ENCODE data around the gene B4GALT3.

The B4GALT3 gene

DNA sequence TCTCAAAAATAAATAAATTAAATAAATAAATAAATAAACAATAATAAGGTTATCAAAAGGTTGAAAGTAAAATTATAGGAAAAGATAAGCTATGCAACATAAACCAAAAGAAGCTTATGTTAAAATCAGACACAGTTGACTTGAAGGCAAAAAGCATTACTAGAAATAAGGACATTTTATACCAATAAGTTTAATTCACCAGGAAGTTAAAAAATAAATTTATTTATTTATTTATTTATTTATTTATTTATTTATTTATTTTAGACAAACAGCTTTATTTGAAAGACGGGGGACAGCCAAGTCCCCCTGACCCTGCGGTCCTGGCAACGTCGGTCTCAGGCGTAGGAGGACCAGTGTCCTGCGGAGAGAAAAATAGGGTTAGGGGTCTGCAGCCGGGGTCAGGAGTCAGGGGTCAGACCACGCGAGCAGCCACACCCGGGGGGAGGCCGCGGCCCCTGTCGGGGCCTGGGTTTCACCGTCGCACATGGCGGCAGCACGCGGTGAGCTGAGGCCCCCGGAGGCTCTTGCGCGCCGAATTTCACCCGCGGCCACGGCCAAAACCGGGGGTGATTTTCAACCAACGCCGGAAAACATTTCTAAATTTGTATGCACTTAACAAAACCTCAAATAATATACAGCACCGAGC is 36.4 kb downstream of the B4GALT3 start:
- DNase-seq (ENCODE audit: low read depth), result no peak
- H3K4me3 ChIP-seq (ENCODE audit: control insufficient read depth, low read depth, low read length), result no peak overlapping the region
- TF ChIP-seq, protein P1, sequence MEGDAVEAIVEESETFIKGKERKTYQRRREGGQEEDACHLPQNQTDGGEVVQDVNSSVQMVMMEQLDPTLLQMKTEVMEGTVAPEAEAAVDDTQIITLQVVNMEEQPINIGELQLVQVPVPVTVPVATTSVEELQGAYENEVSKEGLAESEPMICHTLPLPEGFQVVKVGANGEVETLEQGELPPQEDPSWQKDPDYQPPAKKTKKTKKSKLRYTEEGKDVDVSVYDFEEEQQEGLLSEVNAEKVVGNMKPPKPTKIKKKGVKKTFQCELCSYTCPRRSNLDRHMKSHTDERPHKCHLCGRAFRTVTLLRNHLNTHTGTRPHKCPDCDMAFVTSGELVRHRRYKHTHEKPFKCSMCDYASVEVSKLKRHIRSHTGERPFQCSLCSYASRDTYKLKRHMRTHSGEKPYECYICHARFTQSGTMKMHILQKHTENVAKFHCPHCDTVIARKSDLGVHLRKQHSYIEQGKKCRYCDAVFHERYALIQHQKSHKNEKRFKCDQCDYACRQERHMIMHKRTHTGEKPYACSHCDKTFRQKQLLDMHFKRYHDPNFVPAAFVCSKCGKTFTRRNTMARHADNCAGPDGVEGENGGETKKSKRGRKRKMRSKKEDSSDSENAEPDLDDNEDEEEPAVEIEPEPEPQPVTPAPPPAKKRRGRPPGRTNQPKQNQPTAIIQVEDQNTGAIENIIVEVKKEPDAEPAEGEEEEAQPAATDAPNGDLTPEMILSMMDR (IDR thresholded peaks at IDR 0.05; ENCODE audit: control insufficient read depth, insufficient read depth, low read depth, low read length, missing control alignments), result no peak

DNA sequence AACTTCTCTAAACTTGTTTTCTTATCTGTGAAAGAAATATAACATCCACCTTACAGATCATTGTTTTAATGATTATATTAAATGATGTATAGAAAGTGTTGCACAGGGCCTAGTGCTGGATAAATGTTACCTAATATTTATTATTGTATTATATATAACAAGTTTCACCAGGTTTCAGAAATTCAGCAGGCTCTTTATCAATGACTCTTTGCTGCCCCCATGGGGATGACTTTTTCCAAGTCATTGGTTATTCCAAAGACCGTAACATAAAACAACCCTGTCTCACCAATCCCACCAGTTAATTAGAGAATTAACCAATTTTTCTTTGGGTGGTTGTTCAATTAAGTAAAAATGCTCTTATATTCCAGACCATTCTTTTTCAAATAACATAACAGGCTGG is 37.5 kb downstream of the B4GALT3 start:
- no peak overlapping the region for H3K4me3 ChIP-seq (ENCODE audit: control insufficient read depth, low read depth, low read length)
- TF ChIP-seq, protein P1 (IDR thresholded peaks at IDR 0.05; ENCODE audit: control insufficient read depth, insufficient read depth, low read depth, low read length, missing control alignments), result peak; percentile 52
- DNase-seq (ENCODE audit: low read depth), result no peak

DNA sequence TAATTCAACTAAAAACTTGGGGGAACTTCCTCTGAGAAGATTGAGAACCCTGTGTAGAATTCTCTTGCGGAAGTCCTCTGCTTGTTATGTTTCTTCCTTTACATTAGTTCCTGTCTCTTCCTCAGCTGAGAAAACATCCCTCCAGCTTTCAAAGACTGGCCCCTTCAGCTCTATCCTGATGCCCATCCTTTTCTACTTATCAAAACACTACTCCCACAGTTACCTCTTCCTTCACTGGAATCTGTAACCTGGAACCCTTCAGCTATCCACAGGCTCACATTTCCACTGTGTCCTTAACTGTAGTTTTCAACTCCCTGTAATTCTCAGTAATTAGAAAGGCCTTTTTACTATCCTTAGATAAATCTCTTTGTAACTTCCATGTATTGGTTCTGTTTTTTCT is 38.9 kb downstream of the B4GALT3 start:
- no peak overlapping the region for H3K4me3 ChIP-seq (ENCODE audit: control insufficient read depth, low read depth, low read length)
- DNase-seq (ENCODE audit: low read depth), result no peak
- TF ChIP-seq, protein P1 (IDR thresholded peaks at IDR 0.05; ENCODE audit: control insufficient read depth, insufficient read depth, low read depth, low read length, missing control alignments), result no peak

DNA sequence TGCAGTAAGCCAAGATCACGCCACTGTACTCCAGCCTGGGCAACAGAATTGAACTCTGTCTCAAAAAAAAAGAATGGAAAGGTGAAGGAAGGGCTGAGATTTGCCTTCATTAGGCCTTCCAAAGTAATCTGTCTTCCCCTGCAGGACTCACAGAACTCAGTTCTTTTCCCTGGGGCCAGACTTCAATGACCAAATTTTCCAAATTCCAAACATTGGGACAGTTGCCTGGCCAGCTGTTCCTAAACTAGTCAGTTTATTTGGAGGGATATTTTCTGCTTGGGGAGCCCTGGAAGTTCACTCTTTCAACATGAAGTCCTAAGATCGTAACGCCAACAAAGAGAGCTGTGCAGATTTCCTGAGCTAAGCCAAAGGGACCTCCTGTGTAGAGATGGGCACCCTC is 39.4 kb downstream of the B4GALT3 start:
- no peak for DNase-seq (ENCODE audit: low read depth)
- no peak overlapping the region for H3K4me3 ChIP-seq (ENCODE audit: control insufficient read depth, low read depth, low read length)
- TF ChIP-seq, protein P1 (IDR thresholded peaks at IDR 0.05; ENCODE audit: control insufficient read depth, insufficient read depth, low read depth, low read length, missing control alignments), result no peak

DNA sequence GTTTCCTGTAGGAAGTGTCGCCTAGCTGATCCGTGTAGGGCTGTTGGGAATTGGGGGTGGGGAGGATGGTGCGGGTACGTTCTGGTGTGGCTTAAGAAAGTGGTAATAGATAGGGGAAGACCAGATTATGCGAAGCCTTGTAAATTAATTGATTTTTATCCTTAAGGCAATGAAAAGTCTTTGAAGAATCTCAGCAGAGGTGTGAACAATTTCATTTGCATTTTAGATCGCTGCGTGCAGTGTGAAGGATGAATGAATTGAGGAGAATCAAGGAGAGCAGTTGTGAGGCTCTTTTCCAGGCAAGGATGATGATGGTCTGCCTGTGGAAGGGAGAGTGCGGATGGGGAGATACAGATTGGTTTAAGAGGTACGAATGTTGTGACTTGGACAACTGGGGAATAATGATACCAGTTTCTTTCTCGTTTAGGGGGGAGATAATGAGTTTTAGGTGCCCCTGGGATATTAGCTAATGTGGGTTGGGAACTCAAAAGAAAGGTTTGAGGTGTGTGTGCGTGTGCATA is 44.0 kb downstream of the B4GALT3 start:
- H3K4me3 ChIP-seq (ENCODE audit: control insufficient read depth, low read depth, low read length), result peak overlapping the region; percentile 63
- DNase-seq (ENCODE audit: low read depth), result no peak
- TF ChIP-seq, protein P1 (IDR thresholded peaks at IDR 0.05; ENCODE audit: control insufficient read depth, insufficient read depth, low read depth, low read length, missing control alignments), result no peak

DNA sequence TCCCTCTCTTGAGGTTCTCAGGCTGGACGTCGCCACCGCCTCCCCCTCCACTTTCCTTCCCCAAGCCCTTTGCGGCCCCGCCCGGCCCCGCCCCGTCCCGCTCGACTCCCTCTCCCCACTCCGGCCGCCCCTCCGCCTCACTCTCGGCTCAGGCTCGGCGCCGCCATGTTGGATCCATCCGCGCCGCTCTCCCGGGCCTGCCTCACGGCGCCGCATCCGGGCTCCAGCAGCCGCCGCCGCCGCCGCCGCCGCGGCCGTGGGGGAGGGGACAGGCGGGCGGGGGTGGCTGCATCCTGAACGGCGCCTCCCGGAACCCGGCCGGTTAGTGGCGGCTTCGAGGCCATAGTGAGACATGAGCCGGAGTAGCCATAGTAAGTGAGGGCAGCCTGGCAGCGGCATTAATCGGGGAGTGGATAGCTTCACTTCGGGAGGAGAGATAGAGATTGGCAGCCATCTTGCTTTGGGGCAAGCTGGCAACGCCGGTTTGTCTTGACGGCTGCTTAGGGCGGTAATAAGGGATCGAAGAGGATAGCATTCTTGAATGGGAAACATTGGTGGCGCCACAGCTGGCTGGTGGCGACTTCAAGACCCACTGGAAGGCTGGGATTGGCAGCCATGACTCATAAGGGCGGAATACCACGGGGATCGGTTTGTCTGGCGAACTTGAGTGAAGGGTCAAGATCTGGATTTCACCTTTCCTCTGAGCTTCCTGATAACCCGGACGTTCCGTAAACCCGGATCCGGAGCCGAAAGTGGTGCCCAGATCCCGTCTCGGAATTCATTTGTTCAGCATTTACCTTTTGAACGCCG is 44.7 kb downstream of the B4GALT3 start, which contains the start of gene DEDD:
TSS of gene DEDD (minus strand) at position 258 of the 810 bp plus-strand sequence. CDS start 8,205 bp downstream, outside the sequence.
- DNase-seq (ENCODE audit: low read depth), result peak; percentile 90
- TF ChIP-seq, protein P1 (IDR thresholded peaks at IDR 0.05; ENCODE audit: control insufficient read depth, insufficient read depth, low read depth, low read length, missing control alignments), result peak; percentile 2
- H3K4me3 ChIP-seq (ENCODE audit: control insufficient read depth, low read depth, low read length), result peak within 1 kb of the TSS; percentile 63
